OCI-LY3 (cell line): ENCODE measurements around the gene STAT3.

ENCODE experiments used
- H2AFZ ChIP-seq: fragments of 200-600, 300-600 bp; shearing (Covaris generic); 2 replicates; pipeline ENCODE4 v1.6.0; 2014; ENCODE audit warnings: antibody characterized with exemption, low read depth, low read length
- H3K27ac ChIP-seq: fragments of 200-600, 300-600 bp; sonication (generic); 2 replicates; pipeline ENCODE4 v1.5.1; 2014; ENCODE audit warnings: mild to moderate bottlenecking, low read length, moderate library complexity, mixed read lengths
- H3K27me3 ChIP-seq: fragments of 200-600, 300-600 bp; sonication (generic); 2 replicates; pipeline ENCODE4 v1.6.1; 2014; ENCODE audit warnings: low read depth, low read length, mixed read lengths
- H3K36me3 ChIP-seq: fragments of 200-600, 300-600 bp; sonication (generic); replicated peaks from 2 replicates; pipeline ENCODE3; 2014; ENCODE audit warnings: low read depth, low read length, mixed read lengths
- H3K4me1 ChIP-seq: fragments of 300-600, 200-600 bp; sonication (generic); 2 replicates; pipeline ENCODE4 v1.6.1; 2014; ENCODE audit warnings: low read length, mixed read lengths
- H3K4me2 ChIP-seq: fragments of 200-600, 300-600 bp; sonication (generic); 2 replicates; pipeline ENCODE4 v1.6.1; 2014; ENCODE audit warnings: low read length, mixed read lengths
- H3K4me3 ChIP-seq: fragments of 300-600, 200-600 bp; sonication (generic); 2 replicates; pipeline ENCODE4 v1.5.1; 2014; ENCODE audit warnings: antibody characterized with exemption, mild to moderate bottlenecking, low read length, moderate library complexity
- H3K79me2 ChIP-seq: fragments of 300-600, 200-600 bp; shearing (Covaris generic); 2 replicates; pipeline ENCODE4 v1.6.1; 2014; ENCODE audit warnings: mild to moderate bottlenecking, low read length, mixed read lengths
- H3K9ac ChIP-seq: fragments of 300-600, 200-600 bp; shearing (Covaris generic); 2 replicates; pipeline ENCODE4 v1.6.0; 2014; ENCODE audit warnings: mild to moderate bottlenecking, low read length, moderate library complexity
- H3K9me3 ChIP-seq: fragments of 200-600, 300-600 bp; shearing (Covaris generic); 2 replicates; pipeline ENCODE4 v1.6.1; 2014; ENCODE audit warnings: low read length, mixed read lengths; ENCODE audit not compliant: insufficient read depth
- H4K20me1 ChIP-seq: fragments of 200-600, 300-600 bp; sonication (generic); 2 replicates; pipeline ENCODE4 v1.6.1; 2016; ENCODE audit warnings: low read length, mixed read lengths; ENCODE audit not compliant: insufficient read depth
- CTCF ChIP-seq: fragments of 200-600, 300-600 bp; sonication (generic); IDR thresholded peaks from 2 replicates; pipeline ENCODE4 v1.5.1; 2014; ENCODE audit warnings: antibody characterized with exemption, low read length, low read depth
- EZH2phosphoT487 ChIP-seq: fragments of 200-600 bp; shearing (Covaris generic); IDR thresholded peaks from 2 replicates; pipeline ENCODE4 v1.6.1; 2018; ENCODE audit warnings: antibody characterized with exemption, mixed run types, low read depth

Gene STAT3

GRCh38 chr17:42389899-42390298 is 1.7 kb upstream of the STAT3 start:
- H3K27me3 ChIP-seq, result no peaks in the 10 kb centered on the region
- no peak overlapping the region for H2AFZ ChIP-seq
- H3K9me3 ChIP-seq, result no peaks in the 10 kb centered on the region
- H3K27ac ChIP-seq, result peak overlapping the region; percentile 91
- H3K4me1 ChIP-seq, result peaks cover 74% of the 10 kb centered on the region
- peak overlapping the region; percentile 74 for H3K4me3 ChIP-seq
- H3K9ac ChIP-seq, result peak overlapping the region; percentile 73
- H3K36me3 ChIP-seq, result peaks cover 23% of the 10 kb centered on the region
- H4K20me1 ChIP-seq, result peaks cover 27% of the 10 kb centered on the region
- H3K4me2 ChIP-seq, result peak overlapping the region; percentile 83
- H3K79me2 ChIP-seq, result peaks cover 50% of the 10 kb centered on the region
- no peak for TF ChIP-seq CTCF
- TF ChIP-seq EZH2phosphoT487, result no peak

GRCh38 chr17:42389135-42389417 is 834 bp upstream of the STAT3 start:
- Histone ChIP-seq H3K9me3 (no peaks in the 10 kb centered on the region), H2AFZ (no peak overlapping the region), H3K9ac (peak overlapping the region; percentile 73), H3K27ac (peak overlapping the region; percentile 91), H3K4me2 (peak overlapping the region; percentile 83), H3K36me3 (peaks cover 30% of the 10 kb centered on the region), H3K4me1 (peaks cover 74% of the 10 kb centered on the region), H4K20me1 (peaks cover 35% of the 10 kb centered on the region), H3K27me3 (no peaks in the 10 kb centered on the region), H3K79me2 (peaks cover 58% of the 10 kb centered on the region), H3K4me3 (peak overlapping the region; percentile 74)
- TF ChIP-seq CTCF, result no peak
- no peak for TF ChIP-seq EZH2phosphoT487

- TF ChIP-seq EZH2phosphoT487, result no peak
- TF ChIP-seq CTCF, result no peak
- H4K20me1 ChIP-seq, result peaks cover 45% of the 10 kb centered on the region
- H3K4me2 ChIP-seq, result peak overlapping the region; percentile 78
- no peak overlapping the region for H2AFZ ChIP-seq
- H3K27me3 ChIP-seq, result no peaks in the 10 kb centered on the region
- H3K4me3 ChIP-seq, result peak overlapping the region; percentile 84
- peak overlapping the region; percentile 93 for H3K27ac ChIP-seq
- peak overlapping the region; percentile 99 for H3K9ac ChIP-seq
- H3K4me1 ChIP-seq, result peaks cover 71% of the 10 kb centered on the region
- H3K36me3 ChIP-seq, result peaks cover 38% of the 10 kb centered on the region
- no peaks in the 10 kb centered on the region for H3K9me3 ChIP-seq
- H3K79me2 ChIP-seq, result peaks cover 71% of the 10 kb centered on the region
Observed at GRCh38 chr17:42387661-42388380, 421 bp downstream of the STAT3 start.

- peak overlapping the region; percentile 93 for H3K27ac ChIP-seq
- TF ChIP-seq EZH2phosphoT487, result no peak
- TF ChIP-seq CTCF, result no peak
- peaks cover 51% of the 10 kb centered on the region for H4K20me1 ChIP-seq
- peaks cover 42% of the 10 kb centered on the region for H3K36me3 ChIP-seq
- peaks cover 71% of the 10 kb centered on the region for H3K4me1 ChIP-seq
- peak overlapping the region; percentile 84 for H3K4me3 ChIP-seq
- no peaks in the 10 kb centered on the region for H3K27me3 ChIP-seq
- H3K4me2 ChIP-seq, result peak overlapping the region; percentile 78
- H3K9ac ChIP-seq, result peak overlapping the region; percentile 99
- H3K79me2 ChIP-seq, result peaks cover 79% of the 10 kb centered on the region
- no peaks in the 10 kb centered on the region for H3K9me3 ChIP-seq
- H2AFZ ChIP-seq, result no peak overlapping the region
Observed at GRCh38 chr17:42386777-42387657, 1.2 kb downstream of the STAT3 start.
